ENCODE data around the gene CHST2. TPM values are rescaled to one million over a fixed set of nuclear protein-coding genes. Genes with fewer than 3 reads are reported as not detected.

Gene CHST2
- total and polyA plus RNA-seq, 2 experiments from 2014 or later, result 2.1 to 12.0 TPM

GRCh38 chr3:143138953-143139352 is 19.4 kb downstream of the CHST2 start:
- peaks cover 7% of the 10 kb centered on the region for H3F3A ChIP-seq (ENCODE audit: insufficient read depth)
- H3K9me3 ChIP-seq (ENCODE audit: low read depth), result no peaks in the 10 kb centered on the region
- no peaks in the 10 kb centered on the region for H4K20me1 ChIP-seq (ENCODE audit: insufficient read depth)
- DNase-seq, result no peak
- H3K79me2 ChIP-seq (ENCODE audit: insufficient read depth), result no peaks in the 10 kb centered on the region
- H3K27me3 ChIP-seq (replicated peaks; ENCODE audit: insufficient read depth), result no peaks in the 10 kb centered on the region
- WGBS, 2 experiments (ENCODE audit: low coverage in 1 of 2, low lambda C conversion rate in 2 of 2, missing lambda C conversion rate in 2 of 2), result 95 to 98% methylated on average over 3 of the region's 3 CpGs
- no peak overlapping the region for H3K4me2 ChIP-seq (ENCODE audit: unreplicated experiment)
- no peak overlapping the region for H3K4me3 ChIP-seq
- no peak overlapping the region for H3K9ac ChIP-seq
- H3K4me1 ChIP-seq (ENCODE audit: insufficient read depth), result peaks cover 20% of the 10 kb centered on the region
- H3K36me3 ChIP-seq (ENCODE audit: low read depth), result no peaks in the 10 kb centered on the region
- H3K27ac ChIP-seq, result no peak overlapping the region
- H2AFZ ChIP-seq, result no peak overlapping the region
- TF ChIP-seq EZH2 (IDR thresholded peaks at IDR 0.05; ENCODE audit: insufficient read depth, poor library complexity, severe bottlenecking) (no peak), EZH2phosphoT487 (IDR thresholded peaks at IDR 0.05; ENCODE audit: insufficient read depth, low read depth) (no peak)
- in situ Hi-C loops (cut with MboI), result no loop called here
- H3K9me2 ChIP-seq (ENCODE audit: insufficient read depth), result no peaks in the 10 kb centered on the region

GRCh38 chr3:143139762-143140161 is 20.2 kb downstream of the CHST2 start:
- in situ Hi-C loops (cut with MboI), result no loop called here
- Histone ChIP-seq H3K27ac (no peak overlapping the region), H3K4me1 (ENCODE audit: insufficient read depth) (peaks cover 14% of the 10 kb centered on the region), H3K27me3 (replicated peaks; ENCODE audit: insufficient read depth) (no peaks in the 10 kb centered on the region), H3F3A (ENCODE audit: insufficient read depth) (peaks cover 7% of the 10 kb centered on the region), H2AFZ (no peak overlapping the region), H4K20me1 (ENCODE audit: insufficient read depth) (no peaks in the 10 kb centered on the region), H3K4me2 (ENCODE audit: unreplicated experiment) (no peak overlapping the region), H3K36me3 (ENCODE audit: low read depth) (no peaks in the 10 kb centered on the region), H3K9me3 (ENCODE audit: low read depth) (no peaks in the 10 kb centered on the region), H3K79me2 (ENCODE audit: insufficient read depth) (no peaks in the 10 kb centered on the region), H3K9ac (no peak overlapping the region), H3K9me2 (ENCODE audit: insufficient read depth) (no peaks in the 10 kb centered on the region), H3K4me3 (no peak overlapping the region)
- DNase-seq, result peak; percentile 29
- WGBS, 2 experiments (ENCODE audit: low coverage in 1 of 2, low lambda C conversion rate in 2 of 2, missing lambda C conversion rate in 2 of 2), result 79 to 80% methylated on average over 7 of the region's 7 CpGs
- TF ChIP-seq EZH2 (IDR thresholded peaks at IDR 0.05; ENCODE audit: insufficient read depth, poor library complexity, severe bottlenecking) (no peak), EZH2phosphoT487 (IDR thresholded peaks at IDR 0.05; ENCODE audit: insufficient read depth, low read depth) (no peak)

- Histone ChIP-seq H3K9me3 (ENCODE audit: low read depth) (no peaks in the 10 kb centered on the region), H3F3A (ENCODE audit: insufficient read depth) (peaks cover 4% of the 10 kb centered on the region), H3K4me2 (ENCODE audit: unreplicated experiment) (no peak overlapping the region), H3K4me1 (ENCODE audit: insufficient read depth) (peaks cover 9% of the 10 kb centered on the region), H3K9me2 (ENCODE audit: insufficient read depth) (no peaks in the 10 kb centered on the region), H3K79me2 (ENCODE audit: insufficient read depth) (no peaks in the 10 kb centered on the region), H3K9ac (no peak overlapping the region), H3K4me3 (no peak overlapping the region), H4K20me1 (ENCODE audit: insufficient read depth) (no peaks in the 10 kb centered on the region), H2AFZ (no peak overlapping the region), H3K27me3 (replicated peaks; ENCODE audit: insufficient read depth) (no peaks in the 10 kb centered on the region), H3K36me3 (ENCODE audit: low read depth) (no peaks in the 10 kb centered on the region), H3K27ac (no peak overlapping the region)
- DNase-seq, result no peak
- in situ Hi-C loops (cut with MboI), result no loop called here
- no peak for TF ChIP-seq EZH2 (IDR thresholded peaks at IDR 0.05; ENCODE audit: insufficient read depth, poor library complexity, severe bottlenecking)
- TF ChIP-seq EZH2phosphoT487 (IDR thresholded peaks at IDR 0.05; ENCODE audit: insufficient read depth, low read depth), result no peak
- WGBS, 2 experiments (ENCODE audit: low coverage in 1 of 2, low lambda C conversion rate in 2 of 2, missing lambda C conversion rate in 2 of 2), result 88 to 92% methylated on average over 6 of the region's 6 CpGs
These were observed 21.0 kb downstream of the CHST2 start for GRCh38 chr3:143140550-143140949.

- Histone ChIP-seq H3K9ac (no peak overlapping the region), H3K4me3 (no peak overlapping the region), H3K9me3 (ENCODE audit: low read depth) (no peaks in the 10 kb centered on the region), H3K27ac (no peak overlapping the region), H3K9me2 (ENCODE audit: insufficient read depth) (no peaks in the 10 kb centered on the region), H4K20me1 (ENCODE audit: insufficient read depth) (no peaks in the 10 kb centered on the region), H3K4me2 (ENCODE audit: unreplicated experiment) (no peak overlapping the region), H2AFZ (no peak overlapping the region), H3K4me1 (ENCODE audit: insufficient read depth) (peaks cover 5% of the 10 kb centered on the region; the same call in 1 of the 2 replicates), H3K27me3 (replicated peaks; ENCODE audit: insufficient read depth) (no peaks in the 10 kb centered on the region), H3K79me2 (ENCODE audit: insufficient read depth) (no peaks in the 10 kb centered on the region), H3F3A (ENCODE audit: insufficient read depth) (no peaks in the 10 kb centered on the region), H3K36me3 (ENCODE audit: low read depth) (no peaks in the 10 kb centered on the region)
- no peak for TF ChIP-seq EZH2phosphoT487 (IDR thresholded peaks at IDR 0.05; ENCODE audit: insufficient read depth, low read depth)
- no peak for TF ChIP-seq EZH2 (IDR thresholded peaks at IDR 0.05; ENCODE audit: insufficient read depth, poor library complexity, severe bottlenecking)
- 83 to 86% methylated on average over 17 of the region's 17 CpGs for WGBS, 2 experiments (ENCODE audit: low coverage in 1 of 2, low lambda C conversion rate in 2 of 2, missing lambda C conversion rate in 2 of 2)
- in situ Hi-C loops (cut with MboI), result no loop called here
- DNase-seq, result no peak
These were observed 22.8 kb downstream of the CHST2 start for GRCh38 chr3:143142354-143142753.

- TF ChIP-seq EZH2 (IDR thresholded peaks at IDR 0.05; ENCODE audit: insufficient read depth, poor library complexity, severe bottlenecking), result no peak
- no peak for TF ChIP-seq EZH2phosphoT487 (IDR thresholded peaks at IDR 0.05; ENCODE audit: insufficient read depth, low read depth)
- in situ Hi-C loops (cut with MboI), result no loop called here
These were observed 26.3 kb downstream of the CHST2 start for GRCh38 chr3:143145906-143146305.

More at GRCh38 chr3:143145906-143146305, 26.3 kb downstream of the CHST2 start:
- Histone ChIP-seq H3K9ac (no peak overlapping the region), H3K27ac (no peak overlapping the region), H4K20me1 (ENCODE audit: insufficient read depth) (no peaks in the 10 kb centered on the region), H3K27me3 (replicated peaks; ENCODE audit: insufficient read depth) (no peaks in the 10 kb centered on the region), H3K9me3 (ENCODE audit: low read depth) (no peaks in the 10 kb centered on the region), H3K36me3 (ENCODE audit: low read depth) (no peaks in the 10 kb centered on the region), H3K79me2 (ENCODE audit: insufficient read depth) (no peaks in the 10 kb centered on the region), H3K4me1 (ENCODE audit: insufficient read depth) (no peaks in the 10 kb centered on the region), H2AFZ (no peak overlapping the region), H3F3A (ENCODE audit: insufficient read depth) (no peaks in the 10 kb centered on the region), H3K4me3 (no peak overlapping the region), H3K9me2 (ENCODE audit: insufficient read depth) (no peaks in the 10 kb centered on the region), H3K4me2 (ENCODE audit: unreplicated experiment) (no peak overlapping the region)
- no peak for DNase-seq
- WGBS, 2 experiments (ENCODE audit: low coverage in 1 of 2, low lambda C conversion rate in 2 of 2, missing lambda C conversion rate in 2 of 2), result 57 to 69% methylated on average over 4 of the region's 4 CpGs
